Heart left ventricle (tissue), 13 donors: ENCODE results near the gene HAGHL.

Source experiments
- POLR2A ChIP-seq, 2 donors: fragments of 450-650 bp; IDR thresholded peaks; one replicate each; pipeline ENCODE4 v1.6.1; 2017; ENCODE audit warnings: antibody characterized with exemption in 2 of 2, mild to moderate bottlenecking in 2 of 2, moderate library complexity in 2 of 2
- TF ChIP-seq, protein P1 (sequence below), 12 donors: fragments of 200-600 bp; sonication (generic) in 4 of 12; IDR thresholded peaks; one replicate each; pipeline versions ENCODE4 v1.5.0 to v1.8.0; 2018 to 2022; ENCODE audit warnings: antibody characterized with exemption in 12 of 12, mild to moderate bottlenecking in 5 of 12
- donor health status: ischemic (EF 13 %, LVEDD 7.1; RV severe dilation, severe dysfunction).
- donor health status: DM: no; HTN: yes; CAD: no.
- donor health status: DM: no; HTN: no; CAD: no.
- donor health status: ischemic (EF 25% LVEDD 6.9; RV normal size, moderate dysfunction).
- donor health status: ischemic (EF 25% LVEDD 5.7; RV mildly dilated, moderate dysfunction).
- donor health status: ischemic (EF 35%, LVEDD 5.7; RV mildly dilated, moderate dysfunction).
- donor health status: nonischemic (EF 11% LVEDD 7.7; RV severe dilation, severe dysfunction).
- donor health status: DM: yes; HTN: yes; CAD: no.
- donor health status: PGD.
- donor health status: ischemic (EF 29% LVEDD 5.4; RV normal size, mild dysfunction).
- donor health status: nonischemic (EF 23%, LVEDD 6.1; RV moderate dilation, normal function).

DNA sequence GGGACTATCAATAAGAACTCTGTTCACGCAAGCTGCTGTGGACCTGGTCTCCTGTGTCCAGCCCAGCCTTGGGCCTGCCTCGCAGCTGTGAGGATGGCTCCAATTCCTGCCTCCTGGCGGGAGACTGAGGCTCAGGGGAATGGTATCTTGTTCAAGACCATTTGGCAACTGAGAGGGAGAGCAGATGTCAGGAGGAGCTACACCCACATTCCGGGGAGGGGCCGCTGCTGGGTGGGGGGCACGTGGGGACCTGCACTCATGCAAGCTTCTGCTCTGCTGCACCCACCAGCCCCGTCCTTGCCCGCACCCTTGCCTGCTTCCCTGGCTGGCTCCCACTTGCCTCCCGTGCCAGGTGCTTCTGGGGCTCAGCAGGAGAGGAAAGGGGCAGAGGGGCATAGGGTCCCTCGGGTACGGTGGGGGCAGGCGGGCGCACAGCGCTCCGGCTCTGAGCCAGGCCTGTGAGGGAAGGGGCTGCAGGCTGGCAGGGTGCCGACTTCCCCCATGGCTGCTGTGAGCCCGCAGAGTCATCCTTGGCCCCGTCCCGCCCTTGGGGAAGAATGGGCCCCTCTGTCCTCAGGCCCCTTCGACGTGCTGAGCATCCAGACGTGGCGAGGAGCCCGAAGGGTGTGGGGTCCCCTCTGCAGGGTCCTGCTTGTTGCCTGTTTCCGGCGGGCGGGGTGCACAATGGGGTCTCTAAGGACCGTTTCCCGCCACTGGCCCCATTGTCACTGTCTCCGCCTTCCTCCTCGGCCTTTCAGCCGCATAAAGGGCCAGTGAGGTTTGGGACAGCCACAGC is 9.3 kb upstream of the HAGHL start:
- TF ChIP-seq, protein P1, sequence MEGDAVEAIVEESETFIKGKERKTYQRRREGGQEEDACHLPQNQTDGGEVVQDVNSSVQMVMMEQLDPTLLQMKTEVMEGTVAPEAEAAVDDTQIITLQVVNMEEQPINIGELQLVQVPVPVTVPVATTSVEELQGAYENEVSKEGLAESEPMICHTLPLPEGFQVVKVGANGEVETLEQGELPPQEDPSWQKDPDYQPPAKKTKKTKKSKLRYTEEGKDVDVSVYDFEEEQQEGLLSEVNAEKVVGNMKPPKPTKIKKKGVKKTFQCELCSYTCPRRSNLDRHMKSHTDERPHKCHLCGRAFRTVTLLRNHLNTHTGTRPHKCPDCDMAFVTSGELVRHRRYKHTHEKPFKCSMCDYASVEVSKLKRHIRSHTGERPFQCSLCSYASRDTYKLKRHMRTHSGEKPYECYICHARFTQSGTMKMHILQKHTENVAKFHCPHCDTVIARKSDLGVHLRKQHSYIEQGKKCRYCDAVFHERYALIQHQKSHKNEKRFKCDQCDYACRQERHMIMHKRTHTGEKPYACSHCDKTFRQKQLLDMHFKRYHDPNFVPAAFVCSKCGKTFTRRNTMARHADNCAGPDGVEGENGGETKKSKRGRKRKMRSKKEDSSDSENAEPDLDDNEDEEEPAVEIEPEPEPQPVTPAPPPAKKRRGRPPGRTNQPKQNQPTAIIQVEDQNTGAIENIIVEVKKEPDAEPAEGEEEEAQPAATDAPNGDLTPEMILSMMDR (IDR thresholded peaks at IDR 0.05) = no peak
- no peak for TF ChIP-seq POLR2A (IDR thresholded peaks at IDR 0.05)
